Measurements from ENCODE around the gene TFIP11.

Gene TFIP11

GRCh38 chr22:26463101-26463661 lies 49.1 kb downstream of the TFIP11 start:
- H3K4me3 ChIP-seq (ENCODE audit: low read length) = no peak overlapping the region
- no peak for TF ChIP-seq ZNF274 (IDR thresholded peaks at IDR 0.05; ENCODE audit: low read depth, low read length)

- H3K4me3 ChIP-seq (ENCODE audit: low read length) = no peak overlapping the region
- no peak for TF ChIP-seq ZNF274 (IDR thresholded peaks at IDR 0.05; ENCODE audit: low read depth, low read length)
Measured at GRCh38 chr22:26462641-26463040, 49.6 kb downstream of the TFIP11 start.

GRCh38 chr22:26462051-26462450 lies 50.2 kb downstream of the TFIP11 start:
- TF ChIP-seq ZNF274 (IDR thresholded peaks at IDR 0.05; ENCODE audit: low read depth, low read length) = no peak

GRCh38 chr22:26461188-26461810 lies 51.0 kb downstream of the TFIP11 start:
- TF ChIP-seq ZNF274 (IDR thresholded peaks at IDR 0.05; ENCODE audit: low read depth, low read length) = no peak
- H3K4me3 ChIP-seq (ENCODE audit: low read length) = no peak overlapping the region

More at GRCh38 chr22:26462051-26462450, 50.2 kb downstream of the TFIP11 start:
- no peak overlapping the region for H3K4me3 ChIP-seq (ENCODE audit: low read length)

GRCh38 chr22:26460202-26460601 lies 52.1 kb downstream of the TFIP11 start:
- H3K4me3 ChIP-seq (ENCODE audit: low read length) = no peak overlapping the region
- TF ChIP-seq ZNF274 (IDR thresholded peaks at IDR 0.05; ENCODE audit: low read depth, low read length) = no peak

GRCh38 chr22:26457661-26458272 lies 54.5 kb downstream of the TFIP11 start:
- no peak overlapping the region for H3K4me3 ChIP-seq (ENCODE audit: low read length)
- no peak for TF ChIP-seq ZNF274 (IDR thresholded peaks at IDR 0.05; ENCODE audit: low read depth, low read length)

GRCh38 chr22:26453812-26454500 lies 58.3 kb downstream of the TFIP11 start:
- H3K4me3 ChIP-seq (ENCODE audit: low read length) = no peak overlapping the region
- TF ChIP-seq ZNF274 (IDR thresholded peaks at IDR 0.05; ENCODE audit: low read depth, low read length) = no peak

GRCh38 chr22:26453216-26453615 lies 59.1 kb downstream of the TFIP11 start:
- no peak for TF ChIP-seq ZNF274 (IDR thresholded peaks at IDR 0.05; ENCODE audit: low read depth, low read length)
- H3K4me3 ChIP-seq (ENCODE audit: low read length) = no peak overlapping the region

GRCh38 chr22:26452236-26453016 lies 59.8 kb downstream of the TFIP11 start:
- no peak overlapping the region for H3K4me3 ChIP-seq (ENCODE audit: low read length)
- no peak for TF ChIP-seq ZNF274 (IDR thresholded peaks at IDR 0.05; ENCODE audit: low read depth, low read length)

- no peak for TF ChIP-seq ZNF274 (IDR thresholded peaks at IDR 0.05; ENCODE audit: low read depth, low read length)
- no peak overlapping the region for H3K4me3 ChIP-seq (ENCODE audit: low read length)
Measured at GRCh38 chr22:26450453-26451185, 61.7 kb downstream of the TFIP11 start.

GRCh38 chr22:26448941-26449340 lies 63.3 kb downstream of the TFIP11 start:
- no peak overlapping the region for H3K4me3 ChIP-seq (ENCODE audit: low read length)

GRCh38 chr22:26448334-26448733 lies 63.9 kb downstream of the TFIP11 start:
- no peak for TF ChIP-seq ZNF274 (IDR thresholded peaks at IDR 0.05; ENCODE audit: low read depth, low read length)
- H3K4me3 ChIP-seq (ENCODE audit: low read length) = no peak overlapping the region

More at GRCh38 chr22:26448941-26449340, 63.3 kb downstream of the TFIP11 start:
- TF ChIP-seq ZNF274 (IDR thresholded peaks at IDR 0.05; ENCODE audit: low read depth, low read length) = no peak

- no peak for TF ChIP-seq ZNF274 (IDR thresholded peaks at IDR 0.05; ENCODE audit: low read depth, low read length)
Measured at GRCh38 chr22:26447584-26448329, 64.5 kb downstream of the TFIP11 start.

More at GRCh38 chr22:26447584-26448329, 64.5 kb downstream of the TFIP11 start:
- no peak overlapping the region for H3K4me3 ChIP-seq (ENCODE audit: low read length)

All from GM08714 (cell line).